Measurements from ENCODE around the gene PFN4.
A peak's percentile ranks its signal among the peaks of the same experiment; 100 is the strongest.

The PFN4 gene

DNA sequence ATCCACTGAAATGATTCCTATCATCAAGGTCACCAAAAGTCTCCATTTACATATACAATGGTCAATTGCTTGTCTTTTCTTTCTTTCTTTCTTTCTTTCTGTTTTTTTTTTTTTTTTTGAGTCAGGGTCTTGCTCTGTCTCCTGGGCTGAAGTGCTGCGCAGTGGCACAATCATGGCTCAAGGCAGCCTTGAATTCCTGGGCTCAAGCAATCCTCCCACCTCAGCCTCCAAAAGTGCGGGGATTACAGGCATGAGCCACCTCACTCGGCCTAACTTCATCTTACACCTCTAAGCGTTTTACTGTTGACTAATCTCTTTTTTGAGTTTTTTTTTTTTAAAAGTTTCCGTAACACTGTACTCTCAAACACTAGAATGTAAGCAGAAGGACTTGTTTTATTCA is 47.9 kb downstream of the PFN4 start:
- no peak for DNase-seq (ENCODE audit: low read depth)
- peak overlapping the region; percentile 65 for H3K4me3 ChIP-seq (ENCODE audit: control insufficient read depth, low read depth, low read length)
- TF ChIP-seq, protein P1, sequence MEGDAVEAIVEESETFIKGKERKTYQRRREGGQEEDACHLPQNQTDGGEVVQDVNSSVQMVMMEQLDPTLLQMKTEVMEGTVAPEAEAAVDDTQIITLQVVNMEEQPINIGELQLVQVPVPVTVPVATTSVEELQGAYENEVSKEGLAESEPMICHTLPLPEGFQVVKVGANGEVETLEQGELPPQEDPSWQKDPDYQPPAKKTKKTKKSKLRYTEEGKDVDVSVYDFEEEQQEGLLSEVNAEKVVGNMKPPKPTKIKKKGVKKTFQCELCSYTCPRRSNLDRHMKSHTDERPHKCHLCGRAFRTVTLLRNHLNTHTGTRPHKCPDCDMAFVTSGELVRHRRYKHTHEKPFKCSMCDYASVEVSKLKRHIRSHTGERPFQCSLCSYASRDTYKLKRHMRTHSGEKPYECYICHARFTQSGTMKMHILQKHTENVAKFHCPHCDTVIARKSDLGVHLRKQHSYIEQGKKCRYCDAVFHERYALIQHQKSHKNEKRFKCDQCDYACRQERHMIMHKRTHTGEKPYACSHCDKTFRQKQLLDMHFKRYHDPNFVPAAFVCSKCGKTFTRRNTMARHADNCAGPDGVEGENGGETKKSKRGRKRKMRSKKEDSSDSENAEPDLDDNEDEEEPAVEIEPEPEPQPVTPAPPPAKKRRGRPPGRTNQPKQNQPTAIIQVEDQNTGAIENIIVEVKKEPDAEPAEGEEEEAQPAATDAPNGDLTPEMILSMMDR (IDR thresholded peaks at IDR 0.05; ENCODE audit: control insufficient read depth, insufficient read depth, low read depth, low read length, missing control alignments), result no peak

DNA sequence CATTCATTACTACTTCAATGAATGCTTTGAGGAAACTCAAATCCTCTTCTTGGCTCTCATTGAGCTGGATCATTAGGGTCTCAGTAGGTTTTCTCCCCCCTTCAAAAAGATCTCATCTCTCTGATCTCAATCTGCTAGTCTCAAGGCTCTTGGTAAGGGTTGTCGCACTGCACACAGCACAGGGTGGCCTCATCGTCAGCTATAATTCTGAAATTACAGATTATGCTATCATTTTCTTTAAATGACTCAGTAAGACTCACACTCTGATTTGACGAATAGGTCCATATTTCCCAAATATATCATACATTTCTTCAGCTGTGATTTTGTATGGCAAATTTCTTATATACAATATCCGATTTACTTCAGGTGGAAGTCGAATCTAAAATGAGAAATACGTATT is 49.3 kb downstream of the PFN4 start:
- no peak overlapping the region for H3K4me3 ChIP-seq (ENCODE audit: control insufficient read depth, low read depth, low read length)
- DNase-seq (ENCODE audit: low read depth), result no peak

DNA sequence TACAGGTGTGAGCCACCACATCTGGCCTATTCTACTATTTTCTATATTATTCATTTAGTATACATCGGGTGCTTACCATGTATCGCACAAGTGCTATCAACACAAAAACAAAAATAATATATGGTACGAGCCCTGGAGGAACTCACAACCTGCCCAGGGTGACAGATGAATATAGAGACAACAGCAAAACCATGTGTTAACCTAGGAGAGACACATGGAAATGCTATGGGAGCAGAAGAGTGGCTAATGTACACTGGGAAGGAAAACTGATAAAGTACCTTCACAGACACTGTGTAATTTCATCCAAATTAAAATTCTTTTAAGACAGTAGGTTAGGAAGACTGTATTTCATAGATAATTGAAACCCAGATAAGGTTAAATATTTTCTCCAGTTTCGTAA is 50.9 kb downstream of the PFN4 start:
- no peak overlapping the region for H3K4me3 ChIP-seq (ENCODE audit: control insufficient read depth, low read depth, low read length)

More for the DNA sequence above, 49.3 kb downstream of the PFN4 start:
- TF ChIP-seq, protein P1 (IDR thresholded peaks at IDR 0.05; ENCODE audit: control insufficient read depth, insufficient read depth, low read depth, low read length, missing control alignments), result no peak

DNA sequence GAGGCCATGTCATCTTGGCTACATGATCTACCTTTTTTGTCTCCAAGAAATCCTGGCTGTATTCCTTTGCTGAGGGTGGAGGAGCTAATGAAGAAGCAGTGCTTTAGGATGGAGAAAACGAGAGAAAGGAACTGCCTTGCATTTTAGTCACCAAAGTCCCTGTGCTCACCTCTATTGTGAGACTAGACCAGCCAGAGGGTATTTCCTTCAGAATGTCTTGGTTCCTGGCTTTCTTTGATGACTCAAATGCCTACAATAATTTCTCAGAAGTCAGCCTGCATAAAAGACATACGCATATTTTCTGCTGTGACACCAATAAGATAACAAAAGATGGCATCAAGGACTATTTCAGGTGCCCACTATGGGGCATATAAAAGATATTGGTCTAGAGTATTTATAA is 57.8 kb downstream of the PFN4 start:
- DNase-seq (ENCODE audit: low read depth), result no peak
- H3K4me3 ChIP-seq (ENCODE audit: control insufficient read depth, low read depth, low read length), result no peak overlapping the region
- TF ChIP-seq, protein P1 (IDR thresholded peaks at IDR 0.05; ENCODE audit: control insufficient read depth, insufficient read depth, low read depth, low read length, missing control alignments), result no peak

More for the DNA sequence above, 50.9 kb downstream of the PFN4 start:
- DNase-seq (ENCODE audit: low read depth), result no peak
- TF ChIP-seq, protein P1 (IDR thresholded peaks at IDR 0.05; ENCODE audit: control insufficient read depth, insufficient read depth, low read depth, low read length, missing control alignments), result no peak

Measured in AG09309 (cell line).